K562 (cell line): ENCODE measurements around the gene ID1. TPM values are rescaled to one million over a fixed set of nuclear protein-coding genes. Genes with fewer than 3 reads are reported as not detected.

Experiments
- CREB1 ChIP-seq, 2 experiments: sonication (generic) in 1 of 2; formaldehyde crosslinking in 1 of 2; IDR thresholded peaks; 2 replicates each; pipeline versions ENCODE4 v1.6.1 to v1.8.0; 2012 to 2022; ENCODE audit warnings: inconsistent platforms in 1 of 2, mild to moderate bottlenecking in 1 of 2, missing genetic modification reagents in 1 of 2, moderate library complexity in 1 of 2
- GTF2F1 ChIP-seq: IDR thresholded peaks from 2 replicates; pipeline ENCODE4 v1.6.1; 2011; ENCODE audit warnings: low read depth, low read length, improper control_type of control experiment
- MLLT1 ChIP-seq, 2 experiments: fragments of 450-650 bp; IDR thresholded peaks; 2 replicates each; pipeline ENCODE4 v1.6.1; 2016
- MTA1 ChIP-seq: fragments of 450-650 bp; IDR thresholded peaks from 2 replicates; pipeline ENCODE4 v1.6.1; 2017; ENCODE audit warnings: borderline replicate concordance
- MYC ChIP-seq, 2 experiments: fragments of 250-450 bp in 1 of 2; sonication (Bioruptor Pico) in 1 of 2; IDR thresholded peaks; 2 replicates each; pipeline versions ENCODE4 v1.5.1 to v1.6.1; 2012 to 2021; ENCODE audit warnings: low read depth in 2 of 2, borderline replicate concordance in 1 of 2, improper control_type of control experiment in 1 of 2, low read length in 1 of 2, mild to moderate bottlenecking in 1 of 2, moderate library complexity in 1 of 2
- NRF1 ChIP-seq, 2 experiments: fragments of 450-650 bp; IDR thresholded peaks in 1 of 2; conservative IDR thresholded peaks in 1 of 2; 2 replicates each; pipeline ENCODE4 v1.6.1; 2014; ENCODE audit warnings: mild to moderate bottlenecking in 2 of 2
- RB1 ChIP-seq: fragments of 450-650 bp; IDR thresholded peaks from 2 replicates; pipeline ENCODE4 v1.6.1; 2017; ENCODE audit warnings: low read depth, mild to moderate bottlenecking
- REST ChIP-seq, 2 experiments: fragments of 450-650 bp; formaldehyde crosslinking in 1 of 2; IDR thresholded peaks; 2 replicates each; pipeline versions ENCODE4 v1.4.0 to v1.6.1; 2014 to 2020; ENCODE audit warnings: mild to moderate bottlenecking in 2 of 2, borderline replicate concordance in 1 of 2, low read depth in 1 of 2
- SIN3A ChIP-seq, 2 experiments: fragments of 150-350 bp in 1 of 2; IDR thresholded peaks; 2 replicates each; pipeline ENCODE4 v1.6.1; 2011 to 2016; ENCODE audit warnings: borderline replicate concordance in 2 of 2, low read depth in 2 of 2, low read length in 2 of 2, mild to moderate bottlenecking in 2 of 2, moderate library complexity in 2 of 2; ENCODE audit not compliant: control insufficient read depth in 1 of 2
- SMARCB1 ChIP-seq: IDR thresholded peaks from 2 replicates; pipeline ENCODE4 v1.6.1; 2011; ENCODE audit warnings: improper control_type of control experiment, low read depth; ENCODE audit not compliant: insufficient read length
- SMARCE1 ChIP-seq: fragments of 450-650 bp; IDR thresholded peaks from 2 replicates; pipeline ENCODE4 v1.7.1; 2016; ENCODE audit warnings: mild to moderate bottlenecking
- SP1 ChIP-seq: sonication (generic); formaldehyde crosslinking; IDR thresholded peaks from 2 replicates; pipeline ENCODE4 v1.8.1; 2022; ENCODE audit warnings: mild to moderate bottlenecking, missing genetic modification reagents
- TRIM24 ChIP-seq, 2 experiments: fragments of 450-650 bp; IDR thresholded peaks; 2 replicates each; pipeline ENCODE4 v1.6.1; 2016
- ZBTB33 ChIP-seq: sonication (generic); formaldehyde crosslinking; IDR thresholded peaks from 2 replicates; pipeline ENCODE4 v1.8.1; 2023; ENCODE audit warnings: mild to moderate bottlenecking, missing genetic modification reagents
- polyA plus RNA-seq, 8 experiments: library from polyadenylated mRNA; depleted of rRNA in 4 of 8; stranded (reverse) in 5 of 8; unstranded in 3 of 8; fragments of >200 nt; fragmentation: Nextera tagmentation in 2 of 8; fragmentation: Illumina TruSeq in 1 of 8; extraction: Ambion mirVana in 2 of 8; extraction: Trizol in 1 of 8; gene quantifications; 2 replicates each; pipeline versions ENCODE4 v1.2.1 to v1.2.3, GENCODE V29; 2011 to 2014; ENCODE audit warnings: inconsistent platforms in 1 of 8, missing spikeins in 1 of 8
- total RNA-seq, 7 experiments: library from RNA; depleted of rRNA in 6 of 7; stranded (reverse); fragments of >200 nt in 6 of 7; fragmentation: Illumina TruSeq in 2 of 7; extraction: Trizol in 2 of 7; gene quantifications; 2 replicates each; pipeline versions ENCODE4 v1.2.1 to v1.2.3, GENCODE V29; 2011 to 2021; ENCODE audit warnings: low replicate concordance in 1 of 7

ID1 gene
- total and polyA plus RNA-seq, 9 of the 15 experiments (the other 6 are each of a cell fraction or from before 2014, with no cell fraction given), result 1.4 to 358 (median 65.0) TPM

DNA sequence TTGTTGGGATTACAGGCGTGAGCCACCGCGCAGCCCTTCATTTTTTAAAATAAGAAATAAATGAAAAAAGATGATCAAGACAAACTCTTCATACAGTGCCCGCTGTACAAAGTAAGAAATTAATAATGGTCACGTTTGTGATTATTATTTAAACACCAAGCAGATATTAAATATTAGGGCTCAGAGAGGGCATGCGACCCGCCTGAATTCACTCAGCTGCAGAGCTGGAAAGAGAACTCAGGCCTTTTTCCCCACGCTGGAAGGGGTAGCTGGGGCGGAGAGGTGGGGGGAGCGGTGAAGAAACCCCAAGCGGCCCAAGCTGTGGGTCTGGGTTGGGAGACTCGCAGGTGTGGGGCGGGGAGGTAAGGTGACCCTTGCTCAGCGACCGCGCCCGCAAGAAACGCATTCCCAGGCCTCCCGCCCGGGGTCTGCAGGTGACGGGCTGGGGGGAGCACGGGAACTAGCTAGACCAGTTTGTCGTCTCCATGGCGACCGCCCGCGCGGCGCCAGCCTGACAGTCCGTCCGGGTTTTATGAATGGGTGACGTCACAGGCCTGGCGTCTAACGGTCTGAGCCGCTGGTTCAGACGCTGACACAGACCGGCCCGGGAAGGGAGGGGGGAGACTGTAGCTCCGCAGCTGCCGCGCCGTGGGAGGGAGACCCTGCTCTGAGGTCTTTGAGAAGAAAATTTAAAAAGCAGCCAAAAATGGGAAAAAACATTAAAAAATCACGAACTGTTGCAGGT, 1.1 kb upstream of the ID1 start (continued):
- TF ChIP-seq REST (IDR thresholded peaks at IDR 0.05; ENCODE audit: borderline replicate concordance) (peak; percentile 74), REST (CRISPR knock-in tag; IDR thresholded peaks at IDR 0.05; ENCODE audit: low read depth) (no peak), RB1 (0 out of 2 replicates have a peak, but pooled peaks have one; percentile 51), CREB1 (IDR thresholded peaks at IDR 0.05) (peak; percentile 93), CREB1 (CRISPR knock-in tag; IDR thresholded peaks at IDR 0.05) (peak; percentile 93), MTA1 (peak; percentile 76; the same call in 1 of the 2 replicates), SMARCB1 (peak; percentile 38), TRIM24 (IDR thresholded peaks at IDR 0.05) (peak in 1 of 2 experiments; percentile 8; a peak in 1 of 4 replicates), GTF2F1 (peak; percentile 53; the same call in 1 of the 2 replicates), MYC (IDR thresholded peaks at IDR 0.05; ENCODE audit: low read depth, low read length) (peak; percentile 35), MYC (CRISPR knock-in tag; IDR thresholded peaks at IDR 0.05; ENCODE audit: borderline replicate concordance, low read depth) (no peak), ZBTB33 (no peak), SIN3A (IDR thresholded peaks at IDR 0.05; ENCODE audit: borderline replicate concordance in 2 of 2, control insufficient read depth in 1 of 2, low read depth in 2 of 2, low read length in 2 of 2) (peak; percentile 54 to 77; a peak in 3 of 4 replicates), SMARCE1 (peak; percentile 66), SP1 (CRISPR knock-in tag) (peak; percentile 55), NRF1 (conservative IDR thresholded peaks at IDR 0.05 in 1 of 2, IDR thresholded peaks at IDR 0.05 in 1 of 2) (peak; percentile 52 to 66; a peak in 3 of 4 replicates), MLLT1 (IDR thresholded peaks at IDR 0.05) (peak in 1 of 2 experiments; percentile 49; a peak in 1 of 4 replicates)
